SK-N-SH (cell line): ENCODE data around the gene TXNRD1. TPM values are rescaled to one million over a fixed set of nuclear protein-coding genes. Genes with fewer than 3 reads are reported as not detected.

Experiments
- CTCF ChIA-PET: fragments of 300-600, 350-600 bp; formaldehyde crosslinking; extraction: SDS; loops from one replicate; lab custom pipeline; 2021; lab: Yijun Ruan, JAX
- POLR2A ChIA-PET: fragments of 350-600 bp; sonication (Branson Sonifier 250); formaldehyde crosslinking; extraction: SDS; loops from one replicate; lab custom pipeline; 2020; ENCODE audit warnings: antibody characterized with exemption, inconsistent platforms; lab: Yijun Ruan, JAX
- DNase-seq: peaks from one replicate; pipeline ENCODE4 v3.0.0; 2012
- H2AFZ ChIP-seq: fragments of 200-600 bp; sonication (generic); 2 replicates; pipeline ENCODE4 v1.8.1; 2016; ENCODE audit warnings: antibody characterized with exemption, mild to moderate bottlenecking, low read depth
- H3F3A ChIP-seq: fragments of 200-600 bp; sonication (generic); replicated peaks from 2 replicates; pipeline ENCODE3; 2016; ENCODE audit warnings: antibody characterized with exemption, mild to moderate bottlenecking; ENCODE audit not compliant: insufficient read depth
- H3K27ac ChIP-seq, 2 experiments: fragments of 200-500 bp in 1 of 2; fragments of 200-600 bp in 1 of 2; sonication (Bioruptor generic) in 1 of 2; sonication (generic), shearing (Covaris generic) in 1 of 2; 2 replicates each; pipeline versions ENCODE4 v1.5.1 to v1.6.1; 2014 to 2016; ENCODE audit warnings: low read depth in 2 of 2, inconsistent platforms in 1 of 2, low read length in 1 of 2, mild to moderate bottlenecking in 1 of 2, mixed read lengths in 1 of 2
- H3K27me3 ChIP-seq: fragments of 200-600 bp; sonication (generic), shearing (Covaris generic); 2 replicates; pipeline ENCODE4 v1.6.1; 2016; ENCODE audit warnings: mixed run types; ENCODE audit not compliant: insufficient read depth
- H3K36me3 ChIP-seq, 2 experiments: fragments of 200-500 bp in 1 of 2; fragments of 200-600 bp in 1 of 2; sonication (Bioruptor generic) in 1 of 2; sonication (generic) in 1 of 2; replicated peaks in 1 of 2; 2 replicates each; pipeline versions ENCODE3 to v1.5.1; 2014 to 2016; ENCODE audit warnings: low read length in 1 of 2, mild to moderate bottlenecking in 1 of 2; ENCODE audit not compliant: insufficient read depth in 2 of 2, control insufficient read depth in 1 of 2
- H3K4me1 ChIP-seq, 2 experiments: fragments of 200-500 bp in 1 of 2; fragments of 200-600 bp in 1 of 2; sonication (Bioruptor generic) in 1 of 2; sonication (generic), shearing (Covaris generic) in 1 of 2; 2 replicates each; pipeline versions ENCODE4 v1.5.1 to v1.6.1; 2014 to 2016; ENCODE audit warnings: low read depth in 1 of 2, low read length in 1 of 2, mixed run types in 1 of 2; ENCODE audit not compliant: insufficient read depth in 2 of 2, control insufficient read depth in 1 of 2
- H3K4me2 ChIP-seq: fragments of 200-600 bp; sonication (generic), shearing (Covaris generic); 2 replicates; pipeline ENCODE4 v1.6.1; 2017; ENCODE audit warnings: mixed run types
- H3K4me3 ChIP-seq, 2 experiments: fragments of 200-500 bp in 1 of 2; fragments of 200-600 bp in 1 of 2; sonication (Bioruptor generic) in 1 of 2; sonication (generic), shearing (Covaris generic) in 1 of 2; 2 replicates each; pipeline versions ENCODE4 v1.5.1 to v1.8.1; 2014 to 2016; ENCODE audit warnings: low read depth in 2 of 2, inconsistent platforms in 1 of 2, low read length in 1 of 2, mild to moderate bottlenecking in 1 of 2, mixed read lengths in 1 of 2, moderate library complexity in 1 of 2
- H3K79me2 ChIP-seq: fragments of 200-600 bp; sonication (generic); 2 replicates; pipeline ENCODE4 v1.8.1; 2017; ENCODE audit warnings: mild to moderate bottlenecking; ENCODE audit not compliant: insufficient read depth
- H3K9ac ChIP-seq: fragments of 200-600 bp; sonication (generic); 2 replicates; pipeline ENCODE4 v1.6.1; 2017; ENCODE audit warnings: mixed run types
- H3K9me2 ChIP-seq: fragments of 200-600 bp; sonication (generic); 2 replicates; pipeline ENCODE4 v1.6.1; 2017; ENCODE audit warnings: mixed run types
- H3K9me3 ChIP-seq: fragments of 200-600 bp; sonication (generic); 2 replicates; pipeline ENCODE4 v1.6.1; 2017; ENCODE audit warnings: mixed run types, mild to moderate bottlenecking, moderate library complexity
- H4K20me1 ChIP-seq: fragments of 200-600 bp; sonication (generic); 2 replicates; pipeline ENCODE4 v1.6.1; 2017; ENCODE audit warnings: mild to moderate bottlenecking, mixed run types; ENCODE audit not compliant: insufficient read depth
- CHD2 ChIP-seq: fragments of 150-350 bp; IDR thresholded peaks from 2 replicates; pipeline ENCODE4 v1.6.1; 2018; ENCODE audit warnings: low read length; ENCODE audit not compliant: partially characterized antibody
- EP300 ChIP-seq, 2 experiments: IDR thresholded peaks; 2 replicates each; pipeline versions ENCODE4 v1.4.0 to v1.6.1; 2012; ENCODE audit warnings: borderline replicate concordance in 1 of 2, low read depth in 1 of 2, low read length in 1 of 2
- EZH2phosphoT487 ChIP-seq: fragments of 200-600 bp; sonication (generic); IDR thresholded peaks from 2 replicates; pipeline ENCODE4 v1.6.1; 2017; ENCODE audit warnings: low read depth, mixed run types, mild to moderate bottlenecking, antibody characterized with exemption, moderate library complexity, borderline replicate concordance
- FOSL2 ChIP-seq: IDR thresholded peaks from 2 replicates; pipeline ENCODE4 v1.4.0; 2012; ENCODE audit warnings: low read depth, mild to moderate bottlenecking, moderate library complexity, borderline replicate concordance
- FOXM1 ChIP-seq: IDR thresholded peaks from 2 replicates; pipeline ENCODE4 v1.4.0; 2012; ENCODE audit warnings: low read depth, mild to moderate bottlenecking
- GATA2 ChIP-seq: sonication (generic); formaldehyde crosslinking; IDR thresholded peaks from 2 replicates; pipeline ENCODE4 v1.5.0; 2020; ENCODE audit warnings: mild to moderate bottlenecking, missing genetic modification reagents
- JUND ChIP-seq: IDR thresholded peaks from 2 replicates; pipeline ENCODE4 v1.4.0; 2012
- MAX ChIP-seq: IDR thresholded peaks from 2 replicates; pipeline ENCODE4 v1.4.0; 2012; ENCODE audit warnings: low read depth
- MEF2A ChIP-seq: IDR thresholded peaks from 2 replicates; pipeline ENCODE4 v1.4.0; 2012; ENCODE audit warnings: low read depth, borderline replicate concordance
- NFIC ChIP-seq: IDR thresholded peaks from 2 replicates; pipeline ENCODE4 v1.4.0; 2012; ENCODE audit warnings: borderline replicate concordance
- PBX3 ChIP-seq: IDR thresholded peaks from 2 replicates; pipeline ENCODE4; 2012
- POLR2AphosphoS5 ChIP-seq: IDR thresholded peaks from 2 replicates; pipeline ENCODE4 v1.6.1; 2012; ENCODE audit warnings: low read depth, low read length
- RCOR1 ChIP-seq: fragments of 150-350 bp; IDR thresholded peaks from 2 replicates; pipeline ENCODE4 v1.6.1; 2017; ENCODE audit warnings: antibody characterized with exemption, low read length
- RXRA ChIP-seq: IDR thresholded peaks from 2 replicates; pipeline ENCODE4 v1.4.0; 2012; ENCODE audit warnings: low read depth, mild to moderate bottlenecking, borderline replicate concordance
- SIN3A ChIP-seq: IDR thresholded peaks from 2 replicates; pipeline ENCODE4 v1.6.1; 2012; ENCODE audit warnings: low read depth, mild to moderate bottlenecking, low read length, moderate library complexity, borderline replicate concordance
- SMC3 ChIP-seq: IDR thresholded peaks from 2 replicates; pipeline ENCODE4 v1.6.1; 2012; ENCODE audit warnings: low read depth, low read length, improper control_type of control experiment
- TCF12 ChIP-seq: IDR thresholded peaks from 2 replicates; pipeline ENCODE4 v1.4.0; 2012
- TEAD4 ChIP-seq: IDR thresholded peaks from 2 replicates; pipeline ENCODE4 v1.4.0; 2012; ENCODE audit warnings: mild to moderate bottlenecking, borderline replicate concordance; ENCODE audit not compliant: insufficient read depth
- USF2 ChIP-seq: fragments of 150-350 bp; IDR thresholded peaks from 2 replicates; pipeline ENCODE4 v1.6.1; 2017; ENCODE audit warnings: antibody characterized with exemption, low read length, low read depth, borderline replicate concordance
- ZBTB33 ChIP-seq: IDR thresholded peaks from 2 replicates; pipeline ENCODE4 v1.4.0; 2012; ENCODE audit warnings: low read depth, borderline replicate concordance
- WGBS: methylation state at CpG from one replicate; pipeline ENCODE4 v1.1.6; 2017; ENCODE audit warnings: low lambda C conversion rate; 5-methylcytosine and 5-hydroxymethylcytosine counted together
- polyA plus RNA-seq, 3 experiments: library from polyadenylated mRNA; depleted of rRNA; stranded (reverse); fragments of >200 nt; gene quantifications; 2 replicates each; pipeline ENCODE4 v1.2.3, GENCODE V29; 2012
- TF ChIP-seq, protein P1 (sequence below): IDR thresholded peaks from 2 replicates; pipeline ENCODE4 v1.6.1; 2012; ENCODE audit warnings: mild to moderate bottlenecking, low read depth, low read length, moderate library complexity

TXNRD1 gene
- polyA plus RNA-seq, 1 of the 3 experiments (the other 2 are of a cell fraction): 143 TPM

- TF ChIP-seq RCOR1 (peak; percentile 85), FOXM1 (no peak), FOSL2 (peak; percentile 74; the same call in 1 of the 2 replicates), MEF2A (peak; percentile 80; the same call in 1 of the 2 replicates), POLR2AphosphoS5 (peak; percentile 48; the same call in 1 of the 2 replicates), USF2 (no peak)
Measured at GRCh38 chr12:104219361-104219892, 3.8 kb downstream of the TXNRD1 start (continued).

GRCh38 chr12:104219908-104220404 is 4.4 kb downstream of the TXNRD1 start:
- POLR2A ChIA-PET: no interaction called here
- H3K4me2 ChIP-seq: peak overlapping the region; percentile 74
- no peaks in the 10 kb centered on the region for H3K79me2 ChIP-seq
- TF ChIP-seq MEF2A (peak; percentile 75), RCOR1 (peak; percentile 52; the same call in 1 of the 2 replicates), TEAD4 (peak; percentile 24; the same call in 1 of the 2 replicates), PBX3 (peak; percentile 95), EP300 (IDR thresholded peaks at IDR 0.05; ENCODE audit: borderline replicate concordance in 1 of 2, low read depth in 1 of 2, low read length in 1 of 2) (peak in 1 of 2 experiments; percentile 78; a peak in 2 of 4 replicates), CHD2 (peak; percentile 30), EZH2phosphoT487 (no peak), MAX (0 out of 2 replicates have a peak, but pooled peaks have one; percentile 33), RXRA (peak; percentile 60; the same call in 1 of the 2 replicates), FOXM1 (peak; percentile 57), FOSL2 (peak; percentile 86), SMC3 (no peak), ZBTB33 (peak; percentile 43; the same call in 1 of the 2 replicates), SIN3A (no peak), TCF12 (peak; percentile 76), JUND (peak; percentile 88), NFIC (peak; percentile 90), GATA2 (CRISPR knock-in tag) (peak; percentile 37; the same call in 1 of the 2 replicates)
- TF ChIP-seq, protein P1, sequence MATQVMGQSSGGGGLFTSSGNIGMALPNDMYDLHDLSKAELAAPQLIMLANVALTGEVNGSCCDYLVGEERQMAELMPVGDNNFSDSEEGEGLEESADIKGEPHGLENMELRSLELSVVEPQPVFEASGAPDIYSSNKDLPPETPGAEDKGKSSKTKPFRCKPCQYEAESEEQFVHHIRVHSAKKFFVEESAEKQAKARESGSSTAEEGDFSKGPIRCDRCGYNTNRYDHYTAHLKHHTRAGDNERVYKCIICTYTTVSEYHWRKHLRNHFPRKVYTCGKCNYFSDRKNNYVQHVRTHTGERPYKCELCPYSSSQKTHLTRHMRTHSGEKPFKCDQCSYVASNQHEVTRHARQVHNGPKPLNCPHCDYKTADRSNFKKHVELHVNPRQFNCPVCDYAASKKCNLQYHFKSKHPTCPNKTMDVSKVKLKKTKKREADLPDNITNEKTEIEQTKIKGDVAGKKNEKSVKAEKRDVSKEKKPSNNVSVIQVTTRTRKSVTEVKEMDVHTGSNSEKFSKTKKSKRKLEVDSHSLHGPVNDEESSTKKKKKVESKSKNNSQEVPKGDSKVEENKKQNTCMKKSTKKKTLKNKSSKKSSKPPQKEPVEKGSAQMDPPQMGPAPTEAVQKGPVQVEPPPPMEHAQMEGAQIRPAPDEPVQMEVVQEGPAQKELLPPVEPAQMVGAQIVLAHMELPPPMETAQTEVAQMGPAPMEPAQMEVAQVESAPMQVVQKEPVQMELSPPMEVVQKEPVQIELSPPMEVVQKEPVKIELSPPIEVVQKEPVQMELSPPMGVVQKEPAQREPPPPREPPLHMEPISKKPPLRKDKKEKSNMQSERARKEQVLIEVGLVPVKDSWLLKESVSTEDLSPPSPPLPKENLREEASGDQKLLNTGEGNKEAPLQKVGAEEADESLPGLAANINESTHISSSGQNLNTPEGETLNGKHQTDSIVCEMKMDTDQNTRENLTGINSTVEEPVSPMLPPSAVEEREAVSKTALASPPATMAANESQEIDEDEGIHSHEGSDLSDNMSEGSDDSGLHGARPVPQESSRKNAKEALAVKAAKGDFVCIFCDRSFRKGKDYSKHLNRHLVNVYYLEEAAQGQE: no peak
- TF ChIP-seq, all 33 proteins: peak for 15
- CTCF ChIA-PET: interaction anchor here (0.7 to 2.0 kb wide), 4 partner anchors 18 to 162 kb away, joined by 3 to 5 read pairs (median 5); no protein-coding TSS in a partner anchor
- Histone ChIP-seq H3K4me3 (peak overlapping the region in 1 of 2 experiments; percentile 34; a peak in 1 of 4 replicates), H2AFZ (no peak overlapping the region), H3K36me3 (no peaks in the 10 kb centered on the region), H3K27me3 (no peaks in the 10 kb centered on the region), H3K9me3 (no peaks in the 10 kb centered on the region), H3K4me1 (peaks cover 5 to 21% of the 10 kb centered on the region in 2 experiments; a peak in 3 of 4 replicates), H3F3A (peaks cover 31% of the 10 kb centered on the region), H3K27ac (peak overlapping the region; percentile 34 to 94; a peak in 3 of 4 replicates), H3K9ac (peak overlapping the region; percentile 55; the same call in 1 of the 2 replicates), H4K20me1 (no peaks in the 10 kb centered on the region), H3K9me2 (no peaks in the 10 kb centered on the region)
- 9% methylated on average over 4 of the region's 4 CpGs for WGBS
- DNase-seq: peak; percentile 52
